SU-DHL-6 (cell line): ENCODE results near the gene NXN.

Experiments
- H2AFZ ChIP-seq: fragments of 200-600 bp; sonication (generic); 2 replicates; pipeline ENCODE4 v1.6.1; 2014; ENCODE audit warnings: low read depth, mild to moderate bottlenecking, moderate library complexity, mixed read lengths, antibody characterized with exemption, low read length; ENCODE audit not compliant: severe bottlenecking
- H3F3A ChIP-seq: fragments of 200-600 bp; shearing (Covaris generic); 2 replicates; pipeline ENCODE4 v1.6.0; 2016; ENCODE audit warnings: antibody characterized with exemption, mild to moderate bottlenecking; ENCODE audit not compliant: insufficient read depth
- H3K27ac ChIP-seq: fragments of 200-600 bp; sonication (generic); 2 replicates; pipeline ENCODE4 v1.5.1; 2016; ENCODE audit warnings: low read depth, mild to moderate bottlenecking, low read length, moderate library complexity, mixed read lengths
- H3K27me3 ChIP-seq: fragments of 200-600 bp; sonication (generic), shearing (Covaris generic); 2 replicates; pipeline ENCODE4 v1.6.0; 2014; ENCODE audit warnings: mild to moderate bottlenecking, low read length
- H3K36me3 ChIP-seq: fragments of 200-600 bp; sonication (generic); 2 replicates; pipeline ENCODE4 v1.6.1; 2014; ENCODE audit warnings: mild to moderate bottlenecking, low read length, mixed read lengths
- H3K4me2 ChIP-seq: fragments of 300-600, 200-600 bp; shearing (Covaris generic), sonication (generic); 2 replicates; pipeline ENCODE4 v1.6.0; 2014; ENCODE audit warnings: low read length, low read depth, mild to moderate bottlenecking; ENCODE audit not compliant: poor library complexity, severe bottlenecking
- H3K4me3 ChIP-seq: fragments of 200-600 bp; sonication (generic); 2 replicates; pipeline ENCODE4 v1.5.1; 2014; ENCODE audit warnings: antibody characterized with exemption, low read length, mild to moderate bottlenecking, mixed read lengths; ENCODE audit not compliant: insufficient read depth, poor library complexity, severe bottlenecking
- H3K79me2 ChIP-seq: fragments of 200-600 bp; sonication (generic); 2 replicates; pipeline ENCODE4 v1.6.1; 2014; ENCODE audit warnings: mild to moderate bottlenecking, low read length, moderate library complexity; ENCODE audit not compliant: insufficient read depth
- H3K9ac ChIP-seq: fragments of 200-600 bp; sonication (generic); 2 replicates; pipeline ENCODE4 v1.7.0; 2014; ENCODE audit warnings: mild to moderate bottlenecking, low read length
- H3K9me2 ChIP-seq: fragments of 200-600 bp; sonication (generic); replicated peaks from 2 replicates; pipeline ENCODE4 v1.6.1; 2014; ENCODE audit warnings: low read length; ENCODE audit not compliant: insufficient read depth
- H3K9me3 ChIP-seq: fragments of 200-600 bp; sonication (generic); 2 replicates; pipeline ENCODE4 v1.6.1; 2014; ENCODE audit warnings: low read length, mixed read lengths; ENCODE audit not compliant: insufficient read depth
- H4K20me1 ChIP-seq: fragments of 200-600 bp; sonication (generic); 2 replicates; pipeline ENCODE4 v1.6.1; 2014; ENCODE audit warnings: low read depth, mild to moderate bottlenecking, antibody characterized with exemption, low read length, moderate library complexity, mixed read lengths
- CTCF ChIP-seq: fragments of 200-600 bp; sonication (generic); IDR thresholded peaks from one replicate; pipeline ENCODE4 v1.5.1; 2017; ENCODE audit warnings: antibody characterized with exemption, mild to moderate bottlenecking, low read length, moderate library complexity; ENCODE audit not compliant: insufficient read depth, poor library complexity, severe bottlenecking
- EZH2phosphoT487 ChIP-seq: fragments of 200-600 bp; sonication (generic), shearing (Covaris generic); conservative IDR thresholded peaks from 2 replicates; pipeline ENCODE4 v1.6.1; 2018; ENCODE audit warnings: mild to moderate bottlenecking, antibody characterized with exemption, low read length, moderate library complexity, mixed read lengths

The NXN gene

GRCh38 chr17:901964-902363 lies 77.6 kb downstream of the NXN start:
- TF ChIP-seq EZH2phosphoT487 (no peak), CTCF (no peak)
- no peaks in the 10 kb centered on the region for H3F3A ChIP-seq

DNA sequence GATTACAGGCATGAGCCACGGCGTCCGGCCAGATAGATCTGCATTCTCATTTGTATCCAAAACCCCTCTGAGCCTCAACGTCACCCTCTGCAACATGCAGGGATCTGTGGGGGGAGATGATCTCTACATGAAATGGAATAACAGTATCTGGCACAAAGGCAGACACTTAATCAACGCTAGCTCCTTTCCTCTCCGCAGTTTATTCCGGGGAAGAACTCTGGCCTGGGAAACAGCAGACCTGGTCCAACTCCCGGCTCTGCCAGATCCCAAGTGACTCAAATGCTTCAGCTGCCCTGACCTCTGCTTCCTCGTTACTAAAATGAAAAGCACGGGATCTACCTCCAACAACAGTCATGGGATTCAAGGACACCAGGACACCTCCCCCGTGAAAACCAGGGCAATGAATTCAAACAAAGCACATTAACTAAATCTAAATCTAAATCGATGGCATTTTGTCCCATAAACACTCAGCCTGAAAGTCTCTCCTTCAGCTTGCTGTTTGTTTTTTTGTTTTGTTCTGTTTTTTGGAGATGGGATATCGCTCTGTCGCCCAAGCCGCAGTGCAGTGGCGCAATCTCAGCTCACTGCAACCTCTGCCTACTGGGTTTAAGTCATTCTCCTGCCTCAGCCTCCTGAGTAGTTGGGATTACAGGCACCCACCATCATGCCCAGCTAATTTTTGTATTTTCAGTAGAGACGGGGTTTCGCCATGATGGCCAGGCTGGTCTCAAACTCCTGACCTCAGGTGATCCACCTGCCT lies 78.2 kb downstream of the NXN start:
- no peaks in the 10 kb centered on the region for H3F3A ChIP-seq
- H3K36me3 ChIP-seq, result no peaks in the 10 kb centered on the region
- no peaks in the 10 kb centered on the region for H4K20me1 ChIP-seq
- no peaks in the 10 kb centered on the region for H3K79me2 ChIP-seq
- no peak overlapping the region for H2AFZ ChIP-seq
- no peaks in the 10 kb centered on the region for H3K9me3 ChIP-seq
- no peak overlapping the region for H3K4me3 ChIP-seq
- H3K9me2 ChIP-seq, result no peaks in the 10 kb centered on the region
- H3K27me3 ChIP-seq, result no peaks in the 10 kb centered on the region
- TF ChIP-seq EZH2phosphoT487 (no peak), CTCF (no peak)
- no peak overlapping the region for H3K4me2 ChIP-seq
- H3K27ac ChIP-seq, result no peak overlapping the region
- no peak overlapping the region for H3K9ac ChIP-seq

More at GRCh38 chr17:901964-902363, 77.6 kb downstream of the NXN start:
- Histone ChIP-seq H3K27ac (no peak overlapping the region), H3K4me3 (no peak overlapping the region), H4K20me1 (no peaks in the 10 kb centered on the region), H3K9me3 (no peaks in the 10 kb centered on the region), H3K27me3 (no peaks in the 10 kb centered on the region), H3K36me3 (no peaks in the 10 kb centered on the region), H3K79me2 (no peaks in the 10 kb centered on the region), H2AFZ (no peak overlapping the region), H3K9ac (no peak overlapping the region), H3K4me2 (no peak overlapping the region), H3K9me2 (no peaks in the 10 kb centered on the region)

- no peak overlapping the region for H3K4me2 ChIP-seq
- H3K27me3 ChIP-seq, result no peaks in the 10 kb centered on the region
- H3K9me2 ChIP-seq, result no peaks in the 10 kb centered on the region
- H3F3A ChIP-seq, result no peaks in the 10 kb centered on the region
- no peaks in the 10 kb centered on the region for H4K20me1 ChIP-seq
- no peak for TF ChIP-seq CTCF
- no peak for TF ChIP-seq EZH2phosphoT487
- H3K79me2 ChIP-seq, result no peaks in the 10 kb centered on the region
- H3K27ac ChIP-seq, result no peak overlapping the region
- H3K9me3 ChIP-seq, result no peaks in the 10 kb centered on the region
- no peak overlapping the region for H3K4me3 ChIP-seq
- no peaks in the 10 kb centered on the region for H3K36me3 ChIP-seq
- H2AFZ ChIP-seq, result no peak overlapping the region
- no peak overlapping the region for H3K9ac ChIP-seq
These were observed 79.1 kb downstream of the NXN start for GRCh38 chr17:900336-900934.
